ENCODE results near the gene IL10RB.

IL10RB gene

GRCh38 chr21:33256019-33256418, 10.1 kb upstream of the IL10RB start:
- no peaks in the 10 kb centered on the region for H3K79me2 ChIP-seq (ENCODE audit: insufficient read depth, low read depth)
- TF ChIP-seq, protein P1, sequence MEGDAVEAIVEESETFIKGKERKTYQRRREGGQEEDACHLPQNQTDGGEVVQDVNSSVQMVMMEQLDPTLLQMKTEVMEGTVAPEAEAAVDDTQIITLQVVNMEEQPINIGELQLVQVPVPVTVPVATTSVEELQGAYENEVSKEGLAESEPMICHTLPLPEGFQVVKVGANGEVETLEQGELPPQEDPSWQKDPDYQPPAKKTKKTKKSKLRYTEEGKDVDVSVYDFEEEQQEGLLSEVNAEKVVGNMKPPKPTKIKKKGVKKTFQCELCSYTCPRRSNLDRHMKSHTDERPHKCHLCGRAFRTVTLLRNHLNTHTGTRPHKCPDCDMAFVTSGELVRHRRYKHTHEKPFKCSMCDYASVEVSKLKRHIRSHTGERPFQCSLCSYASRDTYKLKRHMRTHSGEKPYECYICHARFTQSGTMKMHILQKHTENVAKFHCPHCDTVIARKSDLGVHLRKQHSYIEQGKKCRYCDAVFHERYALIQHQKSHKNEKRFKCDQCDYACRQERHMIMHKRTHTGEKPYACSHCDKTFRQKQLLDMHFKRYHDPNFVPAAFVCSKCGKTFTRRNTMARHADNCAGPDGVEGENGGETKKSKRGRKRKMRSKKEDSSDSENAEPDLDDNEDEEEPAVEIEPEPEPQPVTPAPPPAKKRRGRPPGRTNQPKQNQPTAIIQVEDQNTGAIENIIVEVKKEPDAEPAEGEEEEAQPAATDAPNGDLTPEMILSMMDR (conservative IDR thresholded peaks at IDR 0.05; ENCODE audit: low read depth, low read length): no peak
- H3K36me3 ChIP-seq (ENCODE audit: insufficient read depth): no peaks in the 10 kb centered on the region; the same call in 1 of the 2 replicates

DNA sequence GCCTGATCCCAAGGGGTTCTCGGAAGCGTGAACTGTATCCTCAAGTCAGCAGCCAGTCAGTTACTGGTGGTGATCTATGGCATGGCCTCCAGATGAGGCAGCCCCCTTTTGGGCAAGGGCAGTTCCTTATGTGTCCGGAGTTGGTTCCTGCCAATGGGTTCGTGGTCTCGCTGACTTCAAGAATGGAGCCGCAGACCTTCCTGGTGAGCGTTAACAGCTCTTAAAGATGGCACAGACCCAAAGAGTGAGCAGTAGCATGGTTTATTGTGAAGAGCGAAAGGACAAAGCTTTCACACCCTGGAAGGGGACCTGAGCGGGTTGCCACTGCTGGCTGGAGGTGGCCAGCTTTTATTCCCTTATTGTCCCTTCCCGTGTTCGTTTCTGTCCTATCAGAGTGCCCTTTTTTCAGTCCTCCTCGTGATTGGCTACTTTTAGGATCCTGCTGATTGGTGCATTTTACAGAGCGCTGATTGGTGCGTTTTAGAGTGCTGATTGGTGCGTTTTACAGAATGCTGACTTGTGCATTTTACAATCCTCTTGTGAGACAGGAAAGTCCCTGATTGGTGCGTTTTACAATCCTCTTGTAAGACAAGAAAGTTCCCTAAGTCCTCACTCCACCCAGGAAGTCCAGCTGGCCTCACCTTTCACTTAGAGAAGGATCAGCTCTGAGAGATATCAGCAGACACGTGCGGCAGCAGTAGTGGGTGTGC, 8.9 kb upstream of the IL10RB start:
- Histone ChIP-seq H3K27ac (no peak overlapping the region), H2AFZ (ENCODE audit: low read depth) (no peak overlapping the region), H3K36me3 (ENCODE audit: insufficient read depth) (no peaks in the 10 kb centered on the region; the same call in 1 of the 2 replicates), H3K4me3 (IDR thresholded peaks at IDR 0.05; ENCODE audit: insufficient read depth, low read depth, low read length) (no peak overlapping the region), H3K27me3 (ENCODE audit: insufficient read depth, low read depth) (no peaks in the 10 kb centered on the region), H3K79me2 (ENCODE audit: insufficient read depth, low read depth) (no peaks in the 10 kb centered on the region), H3K9ac (no peak overlapping the region), H4K20me1 (ENCODE audit: insufficient read depth) (no peaks in the 10 kb centered on the region), H3K4me1 (ENCODE audit: low read depth, poor library complexity, severe bottlenecking) (peaks cover 26% of the 10 kb centered on the region), H3K4me2 (no peak overlapping the region)
- TF ChIP-seq, protein P1 (conservative IDR thresholded peaks at IDR 0.05; ENCODE audit: low read depth, low read length): no peak

More at GRCh38 chr21:33256019-33256418, 10.1 kb upstream of the IL10RB start:
- Histone ChIP-seq H3K9ac (no peak overlapping the region), H3K4me1 (ENCODE audit: low read depth, poor library complexity, severe bottlenecking) (peaks cover 14% of the 10 kb centered on the region), H3K4me3 (IDR thresholded peaks at IDR 0.05; ENCODE audit: insufficient read depth, low read depth, low read length) (no peak overlapping the region), H4K20me1 (ENCODE audit: insufficient read depth) (no peaks in the 10 kb centered on the region), H3K4me2 (no peak overlapping the region), H3K27ac (no peak overlapping the region), H2AFZ (ENCODE audit: low read depth) (no peak overlapping the region), H3K27me3 (ENCODE audit: insufficient read depth, low read depth) (no peaks in the 10 kb centered on the region)

DNA sequence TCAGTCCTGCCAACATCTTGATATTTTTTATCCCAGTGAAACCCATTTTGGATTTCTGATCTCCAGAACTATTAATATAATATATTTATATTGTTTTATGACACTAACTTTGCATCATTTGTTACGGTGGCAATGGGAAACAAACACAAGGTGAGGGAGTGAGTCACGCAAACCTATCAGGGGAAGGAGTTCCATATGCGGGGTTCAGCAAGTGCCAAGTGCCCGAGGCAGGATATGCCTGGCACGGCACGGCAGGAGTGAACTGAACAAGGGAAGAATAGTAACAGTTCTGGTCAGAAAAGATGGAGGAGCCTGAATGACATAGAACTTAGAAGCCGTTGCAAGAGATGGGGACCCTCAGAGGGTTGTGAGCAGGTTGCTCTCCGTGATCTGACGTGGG, 7.7 kb upstream of the IL10RB start:
- no peak overlapping the region for H2AFZ ChIP-seq (ENCODE audit: low read depth)
- no peaks in the 10 kb centered on the region for H3K79me2 ChIP-seq (ENCODE audit: insufficient read depth, low read depth)
- no peak overlapping the region for H3K4me2 ChIP-seq
- H4K20me1 ChIP-seq (ENCODE audit: insufficient read depth): no peaks in the 10 kb centered on the region
- no peaks in the 10 kb centered on the region; the same call in 1 of the 2 replicates for H3K36me3 ChIP-seq (ENCODE audit: insufficient read depth)
- peaks cover 28% of the 10 kb centered on the region for H3K4me1 ChIP-seq (ENCODE audit: low read depth, poor library complexity, severe bottlenecking)
- no peak overlapping the region for H3K9ac ChIP-seq
- no peak overlapping the region for H3K27ac ChIP-seq
- H3K27me3 ChIP-seq (ENCODE audit: insufficient read depth, low read depth): no peaks in the 10 kb centered on the region
- H3K4me3 ChIP-seq (IDR thresholded peaks at IDR 0.05; ENCODE audit: insufficient read depth, low read depth, low read length): no peak overlapping the region
- TF ChIP-seq, protein P1 (conservative IDR thresholded peaks at IDR 0.05; ENCODE audit: low read depth, low read length): no peak

DNA sequence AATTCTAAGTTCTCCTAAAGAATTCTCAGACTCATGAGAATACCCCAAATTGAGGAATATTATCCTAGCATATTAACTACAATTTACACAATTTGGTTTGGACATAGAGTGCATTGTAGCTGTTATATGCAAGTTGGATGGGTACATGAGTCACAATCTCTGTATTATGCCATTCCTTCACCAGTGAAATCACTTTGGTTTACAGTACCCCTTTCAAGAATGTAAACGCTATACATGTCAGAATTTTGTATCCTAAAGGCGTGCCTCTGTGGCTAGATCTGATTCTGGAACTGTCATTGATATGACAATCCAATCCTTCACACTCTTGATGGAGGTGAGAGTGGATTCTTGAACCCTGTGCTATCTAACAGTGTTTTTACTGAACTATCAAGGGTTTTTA, 6.7 kb upstream of the IL10RB start:
- H3K27me3 ChIP-seq (ENCODE audit: insufficient read depth, low read depth): no peaks in the 10 kb centered on the region
- H3K27ac ChIP-seq: no peak overlapping the region
- TF ChIP-seq, protein P1 (conservative IDR thresholded peaks at IDR 0.05; ENCODE audit: low read depth, low read length): no peak
- H4K20me1 ChIP-seq (ENCODE audit: insufficient read depth): no peaks in the 10 kb centered on the region
- H3K4me1 ChIP-seq (ENCODE audit: low read depth, poor library complexity, severe bottlenecking): peaks cover 28% of the 10 kb centered on the region
- no peak overlapping the region for H3K9ac ChIP-seq
- no peak overlapping the region for H3K4me2 ChIP-seq
- no peaks in the 10 kb centered on the region; the same call in 1 of the 2 replicates for H3K36me3 ChIP-seq (ENCODE audit: insufficient read depth)
- H3K4me3 ChIP-seq (IDR thresholded peaks at IDR 0.05; ENCODE audit: insufficient read depth, low read depth, low read length): no peak overlapping the region
- H3K79me2 ChIP-seq (ENCODE audit: insufficient read depth, low read depth): no peaks in the 10 kb centered on the region
- no peak overlapping the region for H2AFZ ChIP-seq (ENCODE audit: low read depth)

Data from KMS-11 (cell line).